Activated naive CD8-positive, alpha-beta T cell treated with anti-CD3 and anti-CD28 coated beads, Interleukin-2, amount 10 ng/mL, durations not matched to agents 7 days and 5 days (primary cell): ENCODE measurements around the gene KDM7A. TPM values are rescaled to one million over a fixed set of nuclear protein-coding genes. Genes with fewer than 3 reads are reported as not detected.

Experiments
- ATAC-seq: fragments of 150-1000 bp; cut with Tn5 transposase; one replicate; pipeline ENCODE4 v1.10.0; 2021; ENCODE audit warnings: low read depth, moderate library complexity
- POLR2A ChIA-PET: fragments of 350-600 bp; sonication (Branson Sonifier 250); formaldehyde crosslinking; loops from one replicate; lab custom pipeline; 2021; ENCODE audit warnings: antibody characterized with exemption; lab: Charles Lee
- DNase-seq: peaks from one replicate; pipeline ENCODE4 v3.0.0; 2021
- H3K27ac Mint-ChIP-seq: one replicate; pipeline ENCODE4 v1.8.0; 2022; ENCODE audit warnings: mild to moderate bottlenecking, mixed read lengths
- H3K27me3 Mint-ChIP-seq: one replicate; pipeline ENCODE4 v1.8.0; 2022; ENCODE audit warnings: mild to moderate bottlenecking, moderate library complexity, mixed read lengths
- H3K36me3 Mint-ChIP-seq: one replicate; pipeline ENCODE4 v1.8.0; 2021; ENCODE audit warnings: mild to moderate bottlenecking, mixed read lengths
- H3K4me1 Mint-ChIP-seq: one replicate; pipeline ENCODE4 v1.8.0; 2021; ENCODE audit warnings: mixed read lengths
- H3K4me3 Mint-ChIP-seq: one replicate; pipeline ENCODE4 v1.8.0; 2022; ENCODE audit warnings: mild to moderate bottlenecking, moderate library complexity, mixed read lengths
- H3K9me3 Mint-ChIP-seq: one replicate; pipeline ENCODE4 v1.8.0; 2021; ENCODE audit warnings: mixed read lengths
- total RNA-seq, 2 experiments: library from RNA; stranded (reverse); gene quantifications; one replicate each; pipeline ENCODE4 v1.2.3, GENCODE V29; 2021

KDM7A gene
- total RNA-seq, 2 experiments from 2014 or later = 20.5 to 21.2 TPM

DNA sequence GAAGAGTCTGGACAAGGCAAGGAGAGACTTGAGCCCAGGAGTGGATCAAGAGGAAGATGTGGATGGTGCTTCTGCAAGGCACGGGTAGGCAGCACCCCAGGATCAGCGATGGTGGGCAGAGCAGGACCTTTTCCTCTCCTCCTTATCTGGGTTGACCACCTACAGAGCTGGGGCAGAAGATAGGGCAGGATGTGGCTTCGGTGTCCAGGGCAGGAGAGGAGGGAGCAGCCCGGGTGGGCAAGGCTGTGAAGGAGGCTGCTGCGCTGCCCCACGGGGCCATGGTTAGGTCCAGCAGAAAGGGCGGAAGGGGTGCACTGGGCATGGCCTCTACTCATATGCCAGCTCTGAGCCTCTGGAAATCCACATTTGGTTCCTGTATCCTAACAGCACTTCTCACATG, 94.0 kb downstream of the KDM7A start:
- DNase-seq = no peak
- POLR2A ChIA-PET = interaction anchor here (1.2 kb wide), 1 partner anchor 20 kb away, joined by 3 read pairs; the partner anchor contains the start of gene PARP12
- Mint-ChIP-seq H3K9me3 (no peaks in the 10 kb centered on the region), H3K4me1 (peaks cover 22% of the 10 kb centered on the region), H3K27ac (no peak overlapping the region), H3K4me3 (no peak overlapping the region), H3K27me3 (peaks cover 7% of the 10 kb centered on the region), H3K36me3 (no peaks in the 10 kb centered on the region)
- ATAC-seq = no peak

DNA sequence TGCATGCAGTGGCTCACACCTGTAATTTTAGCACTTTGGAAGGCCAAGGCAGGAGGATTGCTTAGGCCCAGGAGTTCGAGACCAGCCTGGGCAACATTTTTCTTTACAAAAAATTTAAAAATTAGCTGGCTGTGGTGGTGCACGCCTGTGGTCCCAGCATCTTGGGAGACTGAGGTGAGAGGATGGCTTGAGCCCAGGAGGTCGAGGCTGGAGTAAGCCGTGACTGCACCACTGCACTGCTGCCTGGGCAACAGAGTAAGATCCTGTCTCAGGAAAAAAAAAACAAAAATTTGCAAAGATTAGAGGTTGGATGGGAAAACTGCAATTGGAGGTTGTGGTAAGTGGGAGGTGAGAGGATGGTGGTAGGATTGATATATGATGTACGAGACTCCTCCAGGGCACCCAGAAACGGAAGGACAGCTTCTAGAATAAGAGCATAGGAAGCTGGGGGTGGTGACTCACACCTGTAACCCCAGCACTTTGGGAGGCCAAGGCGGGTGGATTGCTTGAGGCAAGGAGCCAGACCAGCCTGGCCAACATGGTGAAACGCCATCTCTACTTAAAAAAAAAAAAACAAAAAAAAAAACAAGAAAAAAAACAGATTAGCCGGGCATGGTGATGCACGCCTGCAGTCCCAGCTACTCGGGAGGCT, 94.9 kb downstream of the KDM7A start:
- H3K27me3 Mint-ChIP-seq = peaks cover 7% of the 10 kb centered on the region
- no peaks in the 10 kb centered on the region for H3K9me3 Mint-ChIP-seq
- peaks cover 22% of the 10 kb centered on the region for H3K4me1 Mint-ChIP-seq
- H3K27ac Mint-ChIP-seq = no peak overlapping the region
- DNase-seq (no peak), ATAC-seq (no peak)
- H3K4me3 Mint-ChIP-seq = no peak overlapping the region
- POLR2A ChIA-PET = no interaction called here
- no peaks in the 10 kb centered on the region for H3K36me3 Mint-ChIP-seq

DNA sequence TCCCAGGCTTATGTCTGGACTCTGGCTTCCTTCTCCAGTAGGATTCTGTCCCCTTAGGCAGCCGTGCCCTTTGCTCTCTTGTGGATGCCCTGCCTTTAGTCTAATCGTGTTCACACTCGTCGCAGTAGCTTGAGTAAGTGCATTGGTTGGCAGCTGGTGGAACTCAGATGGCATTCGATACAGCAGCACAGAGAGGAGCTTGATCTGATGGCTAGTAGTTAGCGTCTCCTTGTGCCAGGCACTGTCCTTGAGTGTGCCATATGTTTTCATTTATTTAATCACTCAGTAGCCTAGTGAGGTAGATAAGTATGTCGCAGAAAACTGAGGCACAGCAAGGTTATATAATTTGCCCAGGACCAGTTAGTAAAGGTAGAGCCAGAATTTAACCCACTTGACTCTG, 95.9 kb downstream of the KDM7A start:
- H3K9me3 Mint-ChIP-seq = no peaks in the 10 kb centered on the region
- DNase-seq (no peak), ATAC-seq (no peak)
- POLR2A ChIA-PET = no interaction called here
- H3K36me3 Mint-ChIP-seq = no peaks in the 10 kb centered on the region
- H3K27ac Mint-ChIP-seq = no peak overlapping the region
- H3K4me3 Mint-ChIP-seq = no peak overlapping the region
- H3K27me3 Mint-ChIP-seq = peaks cover 7% of the 10 kb centered on the region
- peaks cover 22% of the 10 kb centered on the region for H3K4me1 Mint-ChIP-seq

DNA sequence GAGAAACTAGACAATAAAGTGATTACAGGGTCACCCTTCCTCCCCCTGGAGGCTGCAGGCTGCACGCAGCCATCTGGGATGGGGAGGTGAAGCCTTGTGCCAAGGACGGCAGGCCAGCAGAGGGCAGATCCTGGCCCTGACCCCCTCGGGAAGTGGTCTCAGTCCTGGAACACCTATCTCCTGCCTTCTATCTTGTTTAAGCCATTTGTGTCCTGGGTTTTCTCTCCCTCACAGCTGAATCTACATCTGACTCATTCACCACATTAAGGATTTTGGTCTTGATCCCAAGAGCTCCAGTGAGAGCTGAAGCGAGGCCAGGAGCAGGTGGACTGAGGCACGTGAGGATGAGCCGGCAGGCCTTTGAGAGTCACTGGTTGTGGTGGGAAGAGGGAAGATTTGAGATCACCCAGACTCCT, 97.7 kb downstream of the KDM7A start:
- H3K27me3 Mint-ChIP-seq = peaks cover 10% of the 10 kb centered on the region
- POLR2A ChIA-PET = interaction anchor here (0.7 kb wide), 1 partner anchor 318 kb away, joined by 4 read pairs; no protein-coding TSS in a partner anchor
- peaks cover 14% of the 10 kb centered on the region for H3K4me1 Mint-ChIP-seq
- ATAC-seq (no peak), DNase-seq (no peak)
- no peak overlapping the region for H3K27ac Mint-ChIP-seq
- H3K9me3 Mint-ChIP-seq = no peaks in the 10 kb centered on the region
- no peak overlapping the region for H3K4me3 Mint-ChIP-seq
- H3K36me3 Mint-ChIP-seq = no peaks in the 10 kb centered on the region

DNA sequence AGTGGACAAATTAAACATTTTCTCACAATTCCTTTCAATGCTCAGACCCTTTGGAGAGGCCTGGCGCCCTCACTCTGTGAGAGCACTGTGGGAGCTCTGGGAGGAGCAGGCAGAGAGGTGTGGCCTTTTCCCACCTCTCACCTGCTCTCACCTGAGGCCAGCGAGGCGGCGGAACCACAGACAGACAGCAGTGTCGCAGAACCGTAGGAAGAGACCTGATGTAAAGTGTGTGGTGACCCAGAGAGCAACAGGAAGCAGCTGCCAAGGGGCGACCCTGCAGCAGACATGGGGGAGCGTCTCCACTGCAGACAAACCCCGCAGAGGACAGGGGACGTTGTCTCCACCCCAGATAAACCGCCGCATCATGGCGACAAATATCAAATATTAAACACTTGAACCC, 98.4 kb downstream of the KDM7A start:
- DNase-seq (no peak), ATAC-seq (no peak)
- Mint-ChIP-seq H3K36me3 (no peaks in the 10 kb centered on the region), H3K27me3 (peaks cover 11% of the 10 kb centered on the region), H3K9me3 (no peaks in the 10 kb centered on the region), H3K4me1 (peaks cover 8% of the 10 kb centered on the region), H3K4me3 (no peak overlapping the region), H3K27ac (no peak overlapping the region)
- POLR2A ChIA-PET = no interaction called here

DNA sequence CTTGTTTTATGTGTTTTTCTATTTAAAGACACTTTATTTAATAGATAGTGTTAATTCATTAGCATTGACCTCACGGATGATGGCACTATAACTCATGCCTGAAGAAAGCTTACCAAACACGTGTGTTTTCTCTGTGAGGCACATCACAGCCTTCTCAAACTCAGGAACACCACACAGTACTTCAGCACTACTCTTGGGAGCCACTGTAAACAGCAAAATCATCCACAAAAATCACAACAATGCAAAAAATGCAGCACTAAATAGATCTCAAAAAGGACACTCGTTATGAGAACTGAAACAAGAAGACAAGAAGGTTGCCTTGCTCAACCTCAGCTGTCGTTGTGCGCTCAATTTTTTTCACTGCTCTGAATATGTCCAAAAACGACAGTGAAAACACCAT, 102.0 kb downstream of the KDM7A start:
- Mint-ChIP-seq H3K27ac (no peak overlapping the region), H3K4me1 (peaks cover 2% of the 10 kb centered on the region), H3K27me3 (peaks cover 7% of the 10 kb centered on the region), H3K9me3 (peaks cover 4% of the 10 kb centered on the region), H3K4me3 (no peak overlapping the region), H3K36me3 (peaks cover 4% of the 10 kb centered on the region)
- POLR2A ChIA-PET = no interaction called here
- ATAC-seq (no peak), DNase-seq (no peak)

DNA sequence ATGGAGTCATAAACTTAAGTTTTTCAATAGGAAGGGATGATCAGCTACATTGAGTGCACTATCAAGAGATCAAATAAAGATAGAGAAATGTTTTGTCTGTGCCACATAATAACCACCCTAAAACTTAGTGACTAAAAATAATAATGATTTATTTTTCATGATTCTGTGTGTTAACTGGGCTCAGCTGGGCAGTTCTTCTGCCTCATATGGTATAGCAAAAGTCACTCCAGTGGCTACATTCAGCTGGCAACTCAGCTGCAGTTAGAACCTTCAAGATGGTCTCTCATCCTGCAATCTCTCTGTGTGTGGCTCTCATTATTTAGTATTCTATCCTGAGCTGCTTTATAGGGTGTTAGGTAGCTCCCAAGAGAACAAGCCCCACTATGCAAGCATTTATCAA, 106.2 kb downstream of the KDM7A start:
- peaks cover 5% of the 10 kb centered on the region for H3K27me3 Mint-ChIP-seq
- peaks cover 20% of the 10 kb centered on the region for H3K9me3 Mint-ChIP-seq
- no peak overlapping the region for H3K27ac Mint-ChIP-seq
- H3K36me3 Mint-ChIP-seq = peaks cover 25% of the 10 kb centered on the region
- H3K4me1 Mint-ChIP-seq = peaks cover 6% of the 10 kb centered on the region
- no peak for ATAC-seq
- H3K4me3 Mint-ChIP-seq = no peak overlapping the region
- no peak for DNase-seq
- POLR2A ChIA-PET = no interaction called here

DNA sequence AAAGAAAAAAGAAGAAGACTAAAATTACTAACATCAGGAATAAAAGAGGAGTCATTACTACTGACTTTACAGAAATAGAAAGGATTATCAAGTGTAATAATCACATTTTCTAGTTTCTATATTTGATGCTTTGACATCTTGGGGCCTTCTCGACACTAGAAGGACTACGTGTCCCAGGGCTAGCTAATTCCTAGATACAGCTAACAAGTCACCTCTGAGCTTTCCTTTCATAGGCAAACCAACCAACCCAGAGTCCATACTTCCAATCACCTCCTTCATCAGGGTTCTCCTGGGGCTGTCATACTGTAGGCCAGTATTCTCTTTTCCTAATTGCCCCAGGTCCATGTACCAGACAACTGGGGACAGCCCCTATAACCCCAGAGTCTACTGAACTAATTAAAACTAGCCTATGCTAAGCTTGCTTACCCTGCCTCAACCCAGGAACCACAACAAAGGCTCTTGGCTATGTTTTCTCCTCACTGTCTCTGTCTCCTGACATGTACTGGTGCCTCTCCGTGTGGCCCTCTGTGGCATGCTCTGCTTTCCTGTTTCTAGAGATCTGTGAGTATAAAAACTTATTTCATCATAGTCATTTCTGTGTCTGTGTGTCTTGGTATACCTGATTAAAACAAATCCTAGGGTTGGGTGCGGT, 107.4 kb downstream of the KDM7A start:
- ATAC-seq (peak; percentile 78), DNase-seq (no peak)
- POLR2A ChIA-PET = no interaction called here
- H3K27me3 Mint-ChIP-seq = peaks cover 5% of the 10 kb centered on the region
- peaks cover 6% of the 10 kb centered on the region for H3K4me1 Mint-ChIP-seq
- no peak overlapping the region for H3K4me3 Mint-ChIP-seq
- H3K27ac Mint-ChIP-seq = peak overlapping the region; percentile 8
- peaks cover 22% of the 10 kb centered on the region for H3K9me3 Mint-ChIP-seq
- peaks cover 26% of the 10 kb centered on the region for H3K36me3 Mint-ChIP-seq

DNA sequence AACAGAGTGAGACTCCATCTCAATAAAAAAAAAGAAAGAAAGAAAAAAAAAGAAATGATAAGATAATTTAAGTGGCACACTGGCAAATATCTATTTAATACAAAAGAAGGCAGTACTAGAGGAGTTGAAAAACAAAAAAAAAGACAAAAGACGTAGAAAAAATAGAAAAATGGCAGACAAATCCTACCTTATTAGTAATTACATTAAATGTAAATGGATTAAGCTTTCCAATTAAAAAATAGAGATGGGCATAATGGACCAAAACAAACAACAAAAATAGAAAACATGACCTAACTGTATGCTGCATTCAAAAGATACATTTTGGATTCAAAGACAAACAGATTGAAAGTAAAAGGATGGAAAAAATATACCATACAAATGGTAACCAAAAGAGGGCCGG, 108.8 kb downstream of the KDM7A start:
- Mint-ChIP-seq H3K9me3 (peaks cover 22% of the 10 kb centered on the region), H3K36me3 (peaks cover 28% of the 10 kb centered on the region), H3K4me1 (peaks cover 12% of the 10 kb centered on the region), H3K27ac (no peak overlapping the region), H3K4me3 (no peak overlapping the region), H3K27me3 (peaks cover 2% of the 10 kb centered on the region)
- ATAC-seq (no peak), DNase-seq (no peak)
- POLR2A ChIA-PET = interaction anchor here (0.6 kb wide), 1 partner anchor 1433 kb away, joined by 3 read pairs; no protein-coding TSS in a partner anchor

DNA sequence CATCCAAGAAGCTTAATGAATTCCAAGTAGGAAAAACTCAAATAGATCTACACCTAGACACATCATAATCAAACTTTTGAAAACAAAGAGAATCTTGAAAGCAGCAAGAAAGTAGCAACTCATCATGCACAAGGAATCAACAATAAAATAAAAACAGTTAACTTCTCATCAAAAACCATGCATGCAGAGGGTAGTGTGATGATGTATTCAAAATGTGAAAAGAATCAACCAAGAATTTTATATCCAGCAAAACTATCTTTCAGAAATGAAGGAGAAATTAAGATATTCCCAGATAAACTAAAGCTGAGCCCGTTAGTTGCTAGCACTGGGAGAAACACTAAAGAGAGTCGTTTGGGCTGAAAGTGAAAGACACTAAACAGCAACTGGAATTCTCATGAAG, 109.7 kb downstream of the KDM7A start:
- Mint-ChIP-seq H3K27me3 (peaks cover 2% of the 10 kb centered on the region), H3K36me3 (peaks cover 28% of the 10 kb centered on the region), H3K9me3 (peaks cover 22% of the 10 kb centered on the region), H3K27ac (no peak overlapping the region), H3K4me3 (no peak overlapping the region), H3K4me1 (peaks cover 12% of the 10 kb centered on the region)
- no peak for DNase-seq
- POLR2A ChIA-PET = no interaction called here
- no peak for ATAC-seq

DNA sequence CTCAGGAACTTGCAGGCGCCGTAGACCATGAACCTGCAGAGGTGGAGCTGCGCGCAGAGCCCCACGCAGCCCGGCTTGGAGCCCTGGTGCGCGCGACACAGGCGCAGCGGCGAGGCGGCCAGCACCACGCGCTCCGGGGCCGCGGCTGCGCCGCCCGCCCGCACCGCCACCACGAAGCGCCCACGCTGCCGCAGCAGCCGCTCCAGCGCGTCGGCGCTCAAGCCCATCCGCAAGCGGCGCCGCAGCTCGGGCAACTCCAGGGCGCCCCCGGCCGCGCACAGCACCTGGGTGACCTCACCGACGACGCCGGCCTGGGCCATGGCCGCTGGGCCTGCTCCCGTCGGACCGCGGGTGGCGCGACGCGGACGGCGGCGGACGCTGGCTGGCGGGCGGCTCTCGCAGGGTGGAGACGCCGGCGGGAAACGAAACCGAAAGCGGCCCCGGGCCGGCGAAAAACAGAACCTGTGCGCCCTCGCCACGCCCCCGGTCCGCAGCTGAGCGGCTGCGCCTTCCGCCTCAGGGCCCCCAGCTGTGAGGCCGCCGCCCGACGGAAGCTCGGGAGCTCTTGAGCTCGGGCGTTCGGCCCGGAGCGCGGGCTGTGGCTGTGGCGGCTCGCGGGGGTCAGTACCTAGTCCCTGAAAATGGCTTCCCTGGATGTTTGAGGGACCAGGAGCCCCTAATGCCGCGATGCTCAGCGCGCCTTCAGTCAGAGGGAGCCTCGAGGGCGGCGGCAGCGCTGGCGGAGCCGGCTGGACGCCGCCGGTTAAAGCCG, 114.1 kb downstream of the KDM7A start, which contains the start of gene PARP12:
TSS of gene PARP12 (minus strand) at position 424 of the 772 bp plus-strand sequence. CDS start at position 320, 104 bp downstream.
- peaks cover 39% of the 10 kb centered on the region for H3K36me3 Mint-ChIP-seq
- H3K27me3 Mint-ChIP-seq = no peaks in the 10 kb centered on the region
- DNase-seq = peak; percentile 95
- peaks cover 40% of the 10 kb centered on the region for H3K4me1 Mint-ChIP-seq
- POLR2A ChIA-PET = interaction anchor here (0.6 to 2.2 kb wide), 11 partner anchors 12 to 703 kb away, joined by 3 to 7 read pairs (median 3); partner anchors contain the start of genes KDM7A, LUC7L2 and RAB19
- peak within 1 kb of the TSS; percentile 95 for H3K4me3 Mint-ChIP-seq
- peak within 1 kb of the TSS; percentile 95 for H3K27ac Mint-ChIP-seq
- H3K9me3 Mint-ChIP-seq = peaks cover 17% of the 10 kb centered on the region
- ATAC-seq = peak; percentile 81

DNA sequence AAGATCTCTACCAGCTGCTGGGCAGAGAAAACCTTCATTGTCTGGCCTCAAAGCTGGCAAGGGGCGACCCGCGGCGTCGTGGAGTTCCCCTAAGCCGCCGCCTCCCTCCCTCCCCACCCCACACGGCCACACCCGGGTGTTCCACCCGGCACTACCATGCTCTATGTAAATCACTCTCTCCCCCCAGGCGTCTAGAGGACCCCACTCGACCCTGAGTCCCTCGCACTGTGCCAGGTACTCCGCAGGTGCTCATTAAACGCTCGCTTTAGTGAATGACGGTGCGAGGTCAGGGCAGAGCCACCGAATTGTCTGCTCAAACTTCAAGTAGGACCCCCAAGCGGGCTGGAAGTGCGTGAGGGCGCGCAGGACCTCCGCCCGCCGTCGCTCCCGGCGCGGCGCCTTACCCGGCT, 114.7 kb downstream of the KDM7A start:
- DNase-seq (no peak), ATAC-seq (peak; percentile 31)
- Mint-ChIP-seq H3K27me3 (no peaks in the 10 kb centered on the region), H3K9me3 (peaks cover 13% of the 10 kb centered on the region), H3K27ac (peak overlapping the region; percentile 95), H3K4me3 (peak overlapping the region; percentile 95), H3K36me3 (peaks cover 41% of the 10 kb centered on the region), H3K4me1 (peaks cover 42% of the 10 kb centered on the region)
- POLR2A ChIA-PET = interaction anchor here (0.9 to 2.2 kb wide), 5 partner anchors 11 to 342 kb away, joined by 3 to 7 read pairs (median 4); partner anchors contain the start of genes KDM7A and RAB19

DNA sequence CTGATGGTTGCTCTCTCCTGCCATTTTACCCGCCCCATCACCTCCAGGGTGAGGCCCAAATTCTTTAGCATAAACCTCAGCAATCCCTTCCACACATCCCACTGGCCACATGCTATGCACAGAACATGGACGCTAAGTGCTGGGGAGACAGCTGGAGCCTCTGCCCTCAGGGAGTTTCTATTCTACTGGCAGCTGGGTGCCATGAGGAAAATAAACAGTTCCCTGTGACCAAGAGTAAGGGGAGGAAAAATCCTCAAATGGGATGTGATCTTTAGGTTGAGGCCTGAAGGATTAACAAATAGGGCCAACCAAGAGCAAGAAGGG, 115.2 kb downstream of the KDM7A start:
- ATAC-seq (no peak), DNase-seq (no peak)

More for the DNA sequence above, 115.2 kb downstream of the KDM7A start:
- Mint-ChIP-seq H3K27me3 (no peaks in the 10 kb centered on the region), H3K36me3 (peaks cover 39% of the 10 kb centered on the region), H3K9me3 (peaks cover 9% of the 10 kb centered on the region), H3K4me1 (peaks cover 44% of the 10 kb centered on the region), H3K4me3 (peak overlapping the region; percentile 95), H3K27ac (peak overlapping the region; percentile 95)
- POLR2A ChIA-PET = interaction anchor here (2.2 kb wide), 1 partner anchor 116 kb away, joined by 7 read pairs; the partner anchor contains the start of gene KDM7A
